HepG2 (cell line): ENCODE data around the gene PIK3C3. TPM values are rescaled to one million over a fixed set of nuclear protein-coding genes. Genes with fewer than 3 reads are reported as not detected.

Experiments used
- ATF1 ChIP-seq: IDR thresholded peaks from 2 replicates; pipeline ENCODE4 v1.6.1; 2016; ENCODE audit warnings: mild to moderate bottlenecking, control low read depth
- DBP ChIP-seq: sonication (generic); formaldehyde crosslinking; IDR thresholded peaks from 2 replicates; pipeline ENCODE4 v1.4.0; 2020; ENCODE audit warnings: missing genetic modification reagents; ENCODE audit errors: not compliant biosample characterization
- DR1 ChIP-seq: sonication (generic); formaldehyde crosslinking; IDR thresholded peaks from 2 replicates; pipeline ENCODE4 v1.8.0; 2021; ENCODE audit warnings: mild to moderate bottlenecking, missing genetic modification reagents, inconsistent platforms
- FOXJ3 ChIP-seq: sonication (generic); formaldehyde crosslinking; IDR thresholded peaks from 2 replicates; pipeline ENCODE4 v1.4.0; 2020; ENCODE audit warnings: missing genetic modification reagents, mild to moderate bottlenecking, borderline replicate concordance
- HNF4G ChIP-seq, 2 experiments: sonication (generic) in 1 of 2; formaldehyde crosslinking in 1 of 2; IDR thresholded peaks; 2 replicates each; pipeline versions ENCODE4 v1.4.0 to v1.6.1; 2011 to 2020; ENCODE audit warnings: borderline replicate concordance in 2 of 2, low read depth in 2 of 2, mild to moderate bottlenecking in 2 of 2, low read length in 1 of 2, missing genetic modification reagents in 1 of 2, moderate library complexity in 1 of 2
- NFE2L2 ChIP-seq: fragments of 150-350 bp; IDR thresholded peaks from 2 replicates; pipeline ENCODE4 v1.6.1; 2014; ENCODE audit warnings: low read length
- TCF12 ChIP-seq, 2 experiments: fragments of 450-650 bp in 1 of 2; sonication (generic) in 1 of 2; formaldehyde crosslinking in 1 of 2; IDR thresholded peaks; 2 replicates each; pipeline versions ENCODE4 v1.6.1 to v1.8.0; 2017 to 2022; ENCODE audit warnings: antibody characterized with exemption in 1 of 2, mild to moderate bottlenecking in 1 of 2, missing genetic modification reagents in 1 of 2, moderate library complexity in 1 of 2
- UBTF ChIP-seq: sonication (generic); formaldehyde crosslinking; IDR thresholded peaks from 2 replicates; pipeline ENCODE4 v1.4.0; 2020; ENCODE audit warnings: mild to moderate bottlenecking, missing genetic modification reagents
- ZFP37 ChIP-seq: sonication (generic); formaldehyde crosslinking; IDR thresholded peaks from 2 replicates; pipeline ENCODE4 v1.4.0; 2020; ENCODE audit warnings: missing genetic modification reagents, borderline replicate concordance
- ZNF20 ChIP-seq: sonication (generic); formaldehyde crosslinking; IDR thresholded peaks from 2 replicates; pipeline ENCODE4 v1.4.0; 2020; ENCODE audit warnings: mild to moderate bottlenecking, moderate library complexity, missing genetic modification reagents
- ZNF552 ChIP-seq: sonication (generic); formaldehyde crosslinking; IDR thresholded peaks from 2 replicates; pipeline ENCODE4 v1.9.0; 2022; ENCODE audit warnings: missing genetic modification reagents, mild to moderate bottlenecking, borderline replicate concordance
- ZNF713 ChIP-seq: sonication (generic); formaldehyde crosslinking; IDR thresholded peaks from 2 replicates; pipeline ENCODE4 v1.4.0; 2020; ENCODE audit warnings: mild to moderate bottlenecking, missing genetic modification reagents
- polyA plus RNA-seq, 8 experiments: library from polyadenylated mRNA; depleted of rRNA in 3 of 8; stranded (reverse) in 7 of 8; unstranded in 1 of 8; fragments of >200 nt; fragmentation: Illumina TruSeq in 4 of 8; extraction: Trizol in 4 of 8; gene quantifications; 2 replicates each; pipeline versions ENCODE4 v1.2.1 to v1.2.3, GENCODE V29; 2011 to 2016; ENCODE audit warnings: low read depth in 4 of 8, missing spikeins in 1 of 8, mixed read lengths in 1 of 8; ENCODE audit not compliant: insufficient read depth in 1 of 8
- total RNA-seq, 5 experiments: library from RNA; depleted of rRNA; stranded (reverse); fragments of >200 nt; fragmentation: Illumina TruSeq; extraction: Trizol; gene quantifications; 2 replicates each; pipeline ENCODE4 v1.2.3, GENCODE V29; 2016; ENCODE audit warnings: low read depth in 1 of 5
- TF ChIP-seq, protein P1 (sequence below), 2 experiments: sonication (generic) in 1 of 2; formaldehyde crosslinking in 1 of 2; IDR thresholded peaks; 2 replicates each; pipeline versions ENCODE4 v1.4.0 to v1.6.1; 2016 to 2020; ENCODE audit warnings: borderline replicate concordance in 1 of 2, low read depth in 1 of 2, mild to moderate bottlenecking in 1 of 2, missing genetic modification reagents in 1 of 2
- TF ChIP-seq, protein P2 (sequence below): sonication (generic); formaldehyde crosslinking; IDR thresholded peaks from 2 replicates; pipeline ENCODE4 v1.4.0; 2020; ENCODE audit warnings: mild to moderate bottlenecking, missing genetic modification reagents

Gene PIK3C3
- total and polyA plus RNA-seq, 2 of the 13 experiments (the other 11 are each of a cell fraction or from before 2014, with no cell fraction given) = 42.8 to 46.4 TPM

DNA sequence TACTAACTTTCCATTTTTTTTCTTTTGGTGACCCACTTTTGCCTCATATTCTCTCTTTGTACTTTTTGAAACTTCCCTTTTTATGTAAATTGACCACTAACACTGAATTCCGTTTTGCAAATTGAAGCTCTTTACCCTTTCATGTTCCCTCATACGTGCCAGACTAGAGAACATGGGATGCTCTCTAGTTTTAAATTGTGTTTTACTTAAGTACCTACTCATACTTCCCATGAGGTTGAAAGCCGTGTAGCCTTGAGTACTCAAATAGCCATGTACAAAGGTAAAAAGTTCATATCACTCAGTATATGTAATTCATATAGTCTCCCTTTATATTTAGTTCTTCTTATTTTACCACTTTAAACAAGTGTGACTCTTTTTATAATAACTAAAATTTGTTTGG, 119.7 kb downstream of the PIK3C3 start (continued):
- TF ChIP-seq, protein P1, sequence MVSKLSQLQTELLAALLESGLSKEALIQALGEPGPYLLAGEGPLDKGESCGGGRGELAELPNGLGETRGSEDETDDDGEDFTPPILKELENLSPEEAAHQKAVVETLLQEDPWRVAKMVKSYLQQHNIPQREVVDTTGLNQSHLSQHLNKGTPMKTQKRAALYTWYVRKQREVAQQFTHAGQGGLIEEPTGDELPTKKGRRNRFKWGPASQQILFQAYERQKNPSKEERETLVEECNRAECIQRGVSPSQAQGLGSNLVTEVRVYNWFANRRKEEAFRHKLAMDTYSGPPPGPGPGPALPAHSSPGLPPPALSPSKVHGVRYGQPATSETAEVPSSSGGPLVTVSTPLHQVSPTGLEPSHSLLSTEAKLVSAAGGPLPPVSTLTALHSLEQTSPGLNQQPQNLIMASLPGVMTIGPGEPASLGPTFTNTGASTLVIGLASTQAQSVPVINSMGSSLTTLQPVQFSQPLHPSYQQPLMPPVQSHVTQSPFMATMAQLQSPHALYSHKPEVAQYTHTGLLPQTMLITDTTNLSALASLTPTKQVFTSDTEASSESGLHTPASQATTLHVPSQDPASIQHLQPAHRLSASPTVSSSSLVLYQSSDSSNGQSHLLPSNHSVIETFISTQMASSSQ (IDR thresholded peaks at IDR 0.05; ENCODE audit: low read depth) = no peak
- TF ChIP-seq, protein P1 (CRISPR knock-in tag; IDR thresholded peaks at IDR 0.05; ENCODE audit: borderline replicate concordance) = no peak
- TF ChIP-seq DBP (CRISPR knock-in tag) = no peak
- no peak for TF ChIP-seq ZFP37 (CRISPR knock-in tag)
- no peak for TF ChIP-seq DR1 (CRISPR knock-in tag)
- TF ChIP-seq ZNF552 (CRISPR knock-in tag) = no peak
- no peak for TF ChIP-seq UBTF (CRISPR knock-in tag)
- TF ChIP-seq TCF12 (IDR thresholded peaks at IDR 0.05) = no peak
- no peak for TF ChIP-seq TCF12 (CRISPR knock-in tag; IDR thresholded peaks at IDR 0.05)
- no peak for TF ChIP-seq NFE2L2
- TF ChIP-seq, protein P2, sequence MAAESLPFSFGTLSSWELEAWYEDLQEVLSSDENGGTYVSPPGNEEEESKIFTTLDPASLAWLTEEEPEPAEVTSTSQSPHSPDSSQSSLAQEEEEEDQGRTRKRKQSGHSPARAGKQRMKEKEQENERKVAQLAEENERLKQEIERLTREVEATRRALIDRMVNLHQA (CRISPR knock-in tag) = no peak
- TF ChIP-seq FOXJ3 = no peak
- no peak for TF ChIP-seq ZNF20
- TF ChIP-seq ATF1 (CRISPR knock-in tag) = no peak
- no peak for TF ChIP-seq HNF4G (IDR thresholded peaks at IDR 0.05; ENCODE audit: borderline replicate concordance, low read depth, low read length)
- no peak for TF ChIP-seq HNF4G (CRISPR knock-in tag; IDR thresholded peaks at IDR 0.05; ENCODE audit: borderline replicate concordance, low read depth)
- TF ChIP-seq ZNF713 (CRISPR knock-in tag) = no peak
